IPS-20b (cell line): ENCODE measurements around the gene BTBD10.

Experiments used
- H3K27ac ChIP-seq: one replicate; pipeline ENCODE4 v1.5.1; 2013; ENCODE audit warnings: low read length
- H3K27me3 ChIP-seq: 2 replicates; pipeline ENCODE4 v1.6.1; 2013; ENCODE audit warnings: mild to moderate bottlenecking, low read length, inconsistent platforms; ENCODE audit not compliant: insufficient read depth
- H3K36me3 ChIP-seq: 2 replicates; pipeline ENCODE4 v1.6.1; 2013; ENCODE audit warnings: low read depth, mild to moderate bottlenecking, inconsistent platforms, low read length, moderate library complexity; ENCODE audit not compliant: insufficient read depth
- H3K4me1 ChIP-seq: 2 replicates; pipeline ENCODE4 v1.6.1; 2013; ENCODE audit warnings: mild to moderate bottlenecking, control low read depth, inconsistent platforms, low read length, moderate library complexity; ENCODE audit not compliant: insufficient read depth
- H3K4me3 ChIP-seq: 2 replicates; pipeline ENCODE4 v1.5.1; 2013; ENCODE audit warnings: mild to moderate bottlenecking, low read length, inconsistent platforms
- H3K9ac ChIP-seq: 2 replicates; pipeline ENCODE4 v1.6.1; 2013; ENCODE audit warnings: low read depth, mild to moderate bottlenecking, inconsistent platforms, low read length, moderate library complexity
- H3K9me3 ChIP-seq: 2 replicates; pipeline ENCODE4 v1.6.1; 2013; ENCODE audit warnings: mild to moderate bottlenecking, low read depth, low read length, inconsistent platforms; ENCODE audit not compliant: insufficient read depth

The BTBD10 gene

DNA sequence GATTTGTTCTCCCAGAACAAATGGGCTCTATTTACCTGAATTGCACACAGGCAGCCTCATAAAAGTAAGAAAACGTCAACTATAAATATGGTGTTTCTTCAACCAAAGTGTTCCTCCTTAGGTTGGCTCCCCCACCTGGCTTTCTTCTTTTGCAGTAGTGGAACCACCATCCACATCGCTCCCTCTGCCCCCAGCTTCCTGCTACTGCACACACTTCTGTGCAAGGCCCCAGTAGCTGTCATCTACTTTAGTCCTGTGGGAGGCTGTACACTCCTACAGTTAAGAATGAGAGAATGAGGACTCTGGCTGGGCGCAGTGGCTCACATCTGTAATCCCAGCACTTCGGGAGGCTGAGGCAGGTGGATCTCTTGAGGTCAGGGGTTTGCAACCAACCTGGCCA, 95.9 kb downstream of the BTBD10 start:
- Histone ChIP-seq H3K27me3 (peaks cover 10% of the 10 kb centered on the region; the same call in 1 of the 2 replicates), H3K4me1 (no peaks in the 10 kb centered on the region)

DNA sequence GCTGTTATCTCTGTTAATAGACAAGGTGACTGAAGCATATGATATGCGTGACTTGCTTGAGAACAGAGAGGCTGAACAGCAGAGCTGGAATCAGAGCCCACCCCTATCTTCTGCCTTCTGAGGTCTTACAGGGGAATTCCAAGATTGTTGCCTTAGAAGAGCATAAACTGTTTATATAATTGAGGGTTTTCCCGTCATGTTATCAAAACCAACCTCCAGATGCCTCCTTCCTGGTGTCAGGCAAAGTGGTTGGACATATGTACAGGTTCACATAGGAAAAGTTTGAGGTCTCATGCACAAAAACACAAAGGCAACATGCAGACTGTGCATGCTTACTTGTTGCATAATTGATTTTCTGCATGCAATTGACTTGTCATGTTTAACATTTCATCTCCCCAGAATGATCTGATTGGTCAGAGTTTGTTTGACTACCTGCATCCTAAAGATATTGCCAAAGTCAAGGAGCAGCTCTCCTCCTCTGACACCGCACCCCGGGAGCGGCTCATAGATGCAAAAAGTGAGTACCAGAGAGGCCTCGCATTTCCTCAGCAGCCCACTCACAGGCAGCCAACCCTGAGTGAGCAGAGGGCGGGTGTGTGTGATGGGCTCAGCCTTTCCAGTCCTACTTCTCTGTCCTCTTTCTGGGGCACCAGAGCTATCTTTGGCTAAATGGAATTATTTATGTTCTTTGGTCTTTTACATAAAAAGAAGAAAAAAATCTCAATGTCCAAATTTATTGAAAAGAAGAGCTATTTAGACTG, 96.6 kb downstream of the BTBD10 start:
- peaks cover 10% of the 10 kb centered on the region; the same call in 1 of the 2 replicates for H3K27me3 ChIP-seq
- H3K36me3 ChIP-seq, result no peaks in the 10 kb centered on the region

More for the DNA sequence above, 95.9 kb downstream of the BTBD10 start:
- Histone ChIP-seq H3K36me3 (no peaks in the 10 kb centered on the region), H3K9me3 (no peaks in the 10 kb centered on the region), H3K27ac (no peak overlapping the region), H3K9ac (no peak overlapping the region), H3K4me3 (no peak overlapping the region)

DNA sequence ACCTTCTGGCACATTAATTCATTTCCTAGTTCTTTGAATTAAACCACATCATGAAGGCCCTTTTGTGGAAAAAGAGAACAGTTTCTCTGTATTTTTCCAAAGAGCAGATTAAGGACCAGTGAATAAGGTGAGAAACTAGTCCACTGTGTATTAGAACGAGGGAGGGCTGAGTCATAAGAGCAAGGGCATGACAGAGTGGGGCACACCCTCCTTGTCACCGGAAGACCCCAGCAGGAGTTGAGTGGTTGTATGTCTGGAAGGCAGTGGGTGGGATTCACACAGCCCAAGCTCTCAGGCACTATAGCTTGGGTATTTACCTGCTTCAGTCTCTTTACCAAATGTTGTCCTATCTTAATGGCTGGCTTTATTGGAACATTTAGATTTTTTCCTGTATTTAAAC, 98.6 kb downstream of the BTBD10 start:
- Histone ChIP-seq H3K27me3 (peaks cover 10% of the 10 kb centered on the region; the same call in 1 of the 2 replicates), H3K9ac (no peak overlapping the region), H3K36me3 (no peaks in the 10 kb centered on the region)

More for the DNA sequence above, 96.6 kb downstream of the BTBD10 start:
- H3K27ac ChIP-seq, result no peak overlapping the region
- H3K9me3 ChIP-seq, result no peaks in the 10 kb centered on the region
- no peaks in the 10 kb centered on the region for H3K4me1 ChIP-seq
- H3K9ac ChIP-seq, result no peak overlapping the region
- H3K4me3 ChIP-seq, result no peak overlapping the region

DNA sequence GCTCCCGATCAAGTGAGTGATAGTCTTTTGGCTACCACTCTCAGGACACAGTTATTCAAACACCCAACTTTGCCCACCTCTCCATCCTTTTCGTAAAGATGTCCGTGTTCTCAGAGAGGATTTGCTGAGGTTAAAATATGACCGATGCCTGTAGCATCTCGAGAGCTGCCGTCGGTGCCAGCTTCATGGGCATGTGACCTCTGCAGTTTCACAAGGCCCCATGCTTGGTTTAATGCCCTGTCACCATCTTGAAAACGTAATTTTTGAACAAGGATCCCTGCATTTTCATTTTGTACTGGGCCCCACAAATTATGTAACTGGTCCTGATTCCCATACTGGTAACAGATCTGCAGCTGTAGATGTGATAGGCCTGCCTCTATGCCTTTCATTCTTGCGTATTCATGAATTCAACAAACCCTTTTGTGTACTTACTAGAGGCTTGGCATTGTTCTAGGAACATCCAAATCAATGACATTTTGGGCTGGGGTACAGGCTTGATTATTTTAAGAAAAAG, 100.4 kb downstream of the BTBD10 start:
- peaks cover 10% of the 10 kb centered on the region; the same call in 1 of the 2 replicates for H3K27me3 ChIP-seq
- no peaks in the 10 kb centered on the region for H3K4me1 ChIP-seq
- no peak overlapping the region for H3K9ac ChIP-seq
- no peaks in the 10 kb centered on the region for H3K9me3 ChIP-seq
- no peak overlapping the region for H3K27ac ChIP-seq
- no peaks in the 10 kb centered on the region for H3K36me3 ChIP-seq
- H3K4me3 ChIP-seq, result no peak overlapping the region

More for the DNA sequence above, 98.6 kb downstream of the BTBD10 start:
- H3K4me3 ChIP-seq, result no peak overlapping the region
- no peaks in the 10 kb centered on the region for H3K4me1 ChIP-seq
- no peaks in the 10 kb centered on the region for H3K9me3 ChIP-seq
- H3K27ac ChIP-seq, result no peak overlapping the region

DNA sequence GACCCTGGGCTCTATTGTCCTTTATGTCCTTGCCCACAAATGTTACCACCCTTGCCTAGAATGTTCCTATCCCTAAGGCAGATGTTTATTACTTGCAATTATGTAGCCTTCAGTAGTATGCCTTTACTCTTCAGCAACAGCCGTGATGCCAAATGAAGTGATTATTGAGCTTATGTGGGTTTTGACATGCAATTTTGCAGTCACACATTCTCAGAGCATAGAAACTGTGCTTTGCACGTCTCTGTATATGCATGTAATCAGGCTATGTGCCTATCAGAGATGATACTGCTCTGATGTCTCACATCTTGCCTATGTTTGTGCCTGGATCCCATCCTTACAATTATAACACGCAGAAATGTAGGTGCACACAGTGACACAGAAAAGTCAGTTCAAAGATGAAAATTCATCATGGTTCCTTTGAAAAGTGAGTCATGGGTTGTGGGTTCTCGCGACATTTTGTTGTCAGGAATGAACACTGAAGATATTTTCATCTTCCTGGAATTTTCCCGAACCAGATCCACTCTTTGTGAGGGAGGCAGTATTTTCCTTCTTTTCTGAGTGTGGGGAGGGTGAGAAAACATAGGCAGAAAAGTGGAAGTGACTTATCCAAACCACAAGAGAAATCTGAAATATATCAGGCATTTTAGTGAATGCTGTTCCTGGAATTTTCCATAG, 104.3 kb downstream of the BTBD10 start:
- H3K36me3 ChIP-seq, result no peaks in the 10 kb centered on the region
- H3K4me1 ChIP-seq, result no peaks in the 10 kb centered on the region
- H3K9me3 ChIP-seq, result no peaks in the 10 kb centered on the region
- H3K27ac ChIP-seq, result no peak overlapping the region
- H3K4me3 ChIP-seq, result no peak overlapping the region
- no peak overlapping the region for H3K9ac ChIP-seq
- H3K27me3 ChIP-seq, result peaks cover 5% of the 10 kb centered on the region; the same call in 1 of the 2 replicates

DNA sequence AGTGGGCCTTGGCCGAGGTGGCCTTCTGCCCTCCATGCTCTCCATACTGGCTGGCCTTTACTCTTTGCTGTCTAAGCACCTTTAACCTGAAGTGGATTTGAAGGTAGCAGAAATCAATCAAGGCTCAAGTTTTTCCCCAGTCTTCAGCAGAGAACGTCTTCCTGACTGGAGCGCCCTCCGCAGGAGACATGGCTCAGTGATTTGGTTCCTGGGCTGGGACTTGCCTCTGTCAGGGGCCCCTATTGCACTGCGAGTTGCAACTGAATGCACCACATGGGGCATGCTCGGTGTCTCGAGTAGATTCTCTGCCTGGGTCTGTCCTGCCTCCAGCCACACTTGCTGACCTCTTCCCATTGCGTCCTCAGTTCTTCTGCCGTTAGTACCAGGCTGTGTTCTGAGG, 105.8 kb downstream of the BTBD10 start:
- H3K27ac ChIP-seq, result no peak overlapping the region
- H3K36me3 ChIP-seq, result no peaks in the 10 kb centered on the region
- H3K9me3 ChIP-seq, result no peaks in the 10 kb centered on the region
- no peak overlapping the region for H3K9ac ChIP-seq
- H3K4me3 ChIP-seq, result no peak overlapping the region
- H3K27me3 ChIP-seq, result no peaks in the 10 kb centered on the region; the same call in 1 of the 2 replicates
- no peaks in the 10 kb centered on the region for H3K4me1 ChIP-seq

DNA sequence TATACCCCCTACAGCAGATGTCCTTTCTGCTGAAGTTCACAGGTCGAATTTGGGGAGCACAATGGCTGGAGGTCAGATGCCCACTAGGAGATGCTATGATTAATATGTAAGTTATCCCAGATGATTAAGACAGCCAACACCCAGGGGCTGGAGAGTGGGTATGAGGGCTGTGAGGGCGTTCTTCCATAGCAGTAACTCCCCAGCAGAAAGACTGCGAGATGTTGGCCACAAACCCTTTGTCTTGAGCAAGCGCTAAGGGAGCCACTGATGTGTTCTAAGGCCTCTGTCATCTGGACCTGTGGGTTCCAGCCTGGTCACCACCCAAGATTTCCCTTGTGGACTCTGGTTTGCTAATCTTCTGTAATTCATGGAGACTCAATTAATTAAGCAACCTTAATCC, 107.8 kb downstream of the BTBD10 start:
- no peak overlapping the region for H3K27ac ChIP-seq
- H3K27me3 ChIP-seq, result no peaks in the 10 kb centered on the region
- H3K36me3 ChIP-seq, result no peaks in the 10 kb centered on the region
- H3K9ac ChIP-seq, result no peak overlapping the region
- H3K9me3 ChIP-seq, result no peaks in the 10 kb centered on the region
- H3K4me1 ChIP-seq, result no peaks in the 10 kb centered on the region
- no peak overlapping the region for H3K4me3 ChIP-seq

DNA sequence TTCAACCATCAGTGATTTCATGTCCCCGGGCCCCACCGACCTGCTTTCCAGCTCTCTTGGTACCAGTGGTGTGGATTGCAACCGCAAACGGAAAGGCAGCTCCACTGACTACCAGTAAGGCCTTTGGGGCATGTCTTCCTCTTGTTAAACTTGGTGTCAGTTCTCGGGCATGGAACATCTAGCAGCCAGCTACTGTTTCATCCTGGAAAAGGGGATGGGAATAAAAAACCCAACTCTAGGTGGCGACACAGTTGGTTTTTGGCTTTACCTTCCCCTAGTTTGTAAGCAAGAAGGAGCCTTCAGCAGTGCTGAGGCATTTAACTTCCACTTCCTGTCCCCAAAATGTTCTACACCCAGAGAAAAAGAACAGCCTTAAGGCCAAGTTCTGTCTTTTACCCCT, 108.7 kb downstream of the BTBD10 start:
- Histone ChIP-seq H3K9ac (no peak overlapping the region), H3K4me3 (no peak overlapping the region), H3K9me3 (no peaks in the 10 kb centered on the region), H3K27me3 (no peaks in the 10 kb centered on the region), H3K4me1 (no peaks in the 10 kb centered on the region), H3K27ac (no peak overlapping the region), H3K36me3 (no peaks in the 10 kb centered on the region)

DNA sequence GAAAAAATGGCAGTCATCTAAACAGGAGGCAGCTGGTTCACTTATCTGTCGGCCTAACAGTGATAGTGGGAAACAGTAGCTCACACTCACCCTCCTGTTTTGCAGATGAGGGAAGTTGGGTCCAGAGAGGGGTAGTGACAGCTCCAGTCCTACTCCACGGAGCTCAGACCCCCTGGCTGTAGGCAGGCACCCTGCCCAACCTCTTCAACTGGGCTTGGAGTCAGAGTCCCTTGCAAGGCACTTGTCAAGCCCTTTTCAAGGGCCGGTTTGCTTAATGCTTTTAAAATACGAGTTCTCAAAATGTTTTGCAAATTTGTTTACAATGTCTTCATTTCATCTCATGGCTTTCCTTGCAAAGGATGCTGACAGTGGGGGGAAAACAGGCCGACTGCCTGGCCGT, 110.3 kb downstream of the BTBD10 start:
- no peak overlapping the region for H3K4me3 ChIP-seq
- no peaks in the 10 kb centered on the region for H3K27me3 ChIP-seq
- no peak overlapping the region for H3K9ac ChIP-seq
- H3K9me3 ChIP-seq, result no peaks in the 10 kb centered on the region
- H3K36me3 ChIP-seq, result no peaks in the 10 kb centered on the region
- no peaks in the 10 kb centered on the region for H3K4me1 ChIP-seq
- H3K27ac ChIP-seq, result no peak overlapping the region

DNA sequence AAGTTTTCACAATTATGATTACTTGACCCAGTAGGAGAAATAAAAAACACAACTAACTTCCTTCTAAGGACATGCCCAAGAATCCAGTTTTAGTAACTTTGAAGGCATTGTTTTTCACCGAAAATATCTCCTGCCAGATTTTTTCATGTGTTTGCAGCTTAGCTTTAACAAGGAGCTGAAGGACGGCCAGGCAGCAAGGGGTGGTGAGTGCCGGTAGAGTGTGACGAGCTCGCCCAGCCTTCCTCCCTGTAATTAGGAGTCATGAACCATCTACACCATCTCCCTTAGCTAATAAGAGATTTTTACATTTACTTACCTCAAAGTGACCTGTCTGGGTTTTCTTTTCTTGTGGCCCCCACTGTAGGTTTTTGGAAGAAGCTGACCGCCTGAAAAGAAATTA, 113.4 kb downstream of the BTBD10 start:
- Histone ChIP-seq H3K27me3 (no peaks in the 10 kb centered on the region), H3K4me3 (no peak overlapping the region), H3K27ac (no peak overlapping the region), H3K9me3 (no peaks in the 10 kb centered on the region), H3K36me3 (no peaks in the 10 kb centered on the region), H3K4me1 (no peaks in the 10 kb centered on the region), H3K9ac (no peak overlapping the region)

DNA sequence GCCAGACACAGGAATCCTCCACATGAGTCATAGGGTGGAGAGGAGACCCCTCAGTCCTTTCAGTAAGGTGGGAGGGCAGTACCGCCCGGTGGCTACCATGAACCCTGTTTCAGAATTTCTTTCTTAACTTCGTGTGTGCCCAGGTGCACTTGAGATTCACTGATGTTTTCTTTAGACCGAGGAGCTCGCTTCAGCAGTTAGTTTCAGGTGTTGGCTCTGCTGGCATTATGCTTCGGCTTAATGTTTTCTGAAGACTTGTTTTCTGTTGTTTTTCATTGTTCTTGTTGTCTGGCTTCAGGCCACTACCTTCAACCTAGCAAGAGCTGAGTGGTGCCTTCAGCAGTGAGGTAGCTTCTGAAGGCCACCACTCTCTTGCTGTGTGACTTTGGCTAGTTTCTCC, 114.0 kb downstream of the BTBD10 start:
- Histone ChIP-seq H3K27ac (no peak overlapping the region), H3K9me3 (no peaks in the 10 kb centered on the region), H3K4me1 (no peaks in the 10 kb centered on the region), H3K36me3 (no peaks in the 10 kb centered on the region), H3K4me3 (no peak overlapping the region), H3K9ac (no peak overlapping the region), H3K27me3 (no peaks in the 10 kb centered on the region)

DNA sequence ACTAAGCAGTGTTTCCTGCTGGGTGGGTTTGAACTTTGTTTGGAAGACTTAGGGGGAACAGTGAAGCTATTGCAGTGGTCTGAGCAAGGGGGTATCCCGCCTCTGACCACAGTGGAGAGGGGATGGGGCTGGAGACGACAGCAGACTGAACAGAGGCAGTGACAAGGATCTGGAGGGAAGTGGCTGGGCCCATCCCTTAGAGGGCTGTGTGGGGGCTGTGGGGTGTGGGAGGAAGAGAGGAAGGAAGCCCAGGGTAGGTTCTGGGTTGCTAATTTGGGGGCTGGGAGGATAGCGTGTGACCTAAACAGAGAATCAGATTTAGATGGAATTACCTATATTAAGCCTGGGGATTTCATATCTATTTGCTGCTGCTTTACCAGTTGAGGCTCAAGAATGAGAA, 114.7 kb downstream of the BTBD10 start:
- H3K9me3 ChIP-seq, result no peaks in the 10 kb centered on the region
- no peaks in the 10 kb centered on the region for H3K36me3 ChIP-seq
- H3K27me3 ChIP-seq, result no peaks in the 10 kb centered on the region
- H3K27ac ChIP-seq, result no peak overlapping the region
- no peak overlapping the region for H3K4me3 ChIP-seq
- H3K4me1 ChIP-seq, result no peaks in the 10 kb centered on the region
- H3K9ac ChIP-seq, result no peak overlapping the region
